HFF-Myc (cell line): Measurements from ENCODE around the gene GLS2.

Experiments
- DNase-seq: peaks from one replicate; pipeline ENCODE4 v3.0.0-alpha.2; 2011; ENCODE audit warnings: low read depth; ENCODE audit errors: extremely low read depth
- H3K4me3 ChIP-seq: replicated peaks from 2 replicates; pipeline ENCODE4 v1.5.1; 2011; ENCODE audit warnings: low read depth, mild to moderate bottlenecking, control low read depth, low read length
- TF ChIP-seq, protein P1 (sequence below): IDR thresholded peaks from 2 replicates; pipeline ENCODE4 v1.5.1; 2012; ENCODE audit warnings: mild to moderate bottlenecking, low read depth, low read length, control low read depth; ENCODE audit errors: missing control alignments

The GLS2 gene

DNA sequence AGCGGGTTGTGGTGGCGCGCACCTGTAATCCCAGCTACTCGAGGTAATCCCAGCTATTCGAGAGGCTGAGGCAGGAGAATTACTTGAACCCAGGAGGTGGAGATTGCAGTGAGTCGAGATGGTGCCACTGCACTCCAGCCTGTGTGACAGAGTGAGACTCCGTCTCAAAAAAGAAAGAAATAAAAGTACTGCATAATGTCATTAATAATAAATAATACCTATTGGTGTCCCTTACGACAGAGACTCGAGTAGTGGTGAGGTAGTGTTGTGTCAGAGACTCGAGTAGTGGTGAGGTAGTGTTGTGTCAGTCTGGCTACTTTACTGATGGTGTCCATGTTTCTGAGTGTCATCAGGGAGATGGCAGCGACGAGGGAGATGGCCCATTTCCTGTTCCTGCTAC, 1.3 kb downstream of the GLS2 start:
- TF ChIP-seq, protein P1, sequence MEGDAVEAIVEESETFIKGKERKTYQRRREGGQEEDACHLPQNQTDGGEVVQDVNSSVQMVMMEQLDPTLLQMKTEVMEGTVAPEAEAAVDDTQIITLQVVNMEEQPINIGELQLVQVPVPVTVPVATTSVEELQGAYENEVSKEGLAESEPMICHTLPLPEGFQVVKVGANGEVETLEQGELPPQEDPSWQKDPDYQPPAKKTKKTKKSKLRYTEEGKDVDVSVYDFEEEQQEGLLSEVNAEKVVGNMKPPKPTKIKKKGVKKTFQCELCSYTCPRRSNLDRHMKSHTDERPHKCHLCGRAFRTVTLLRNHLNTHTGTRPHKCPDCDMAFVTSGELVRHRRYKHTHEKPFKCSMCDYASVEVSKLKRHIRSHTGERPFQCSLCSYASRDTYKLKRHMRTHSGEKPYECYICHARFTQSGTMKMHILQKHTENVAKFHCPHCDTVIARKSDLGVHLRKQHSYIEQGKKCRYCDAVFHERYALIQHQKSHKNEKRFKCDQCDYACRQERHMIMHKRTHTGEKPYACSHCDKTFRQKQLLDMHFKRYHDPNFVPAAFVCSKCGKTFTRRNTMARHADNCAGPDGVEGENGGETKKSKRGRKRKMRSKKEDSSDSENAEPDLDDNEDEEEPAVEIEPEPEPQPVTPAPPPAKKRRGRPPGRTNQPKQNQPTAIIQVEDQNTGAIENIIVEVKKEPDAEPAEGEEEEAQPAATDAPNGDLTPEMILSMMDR = no peak

DNA sequence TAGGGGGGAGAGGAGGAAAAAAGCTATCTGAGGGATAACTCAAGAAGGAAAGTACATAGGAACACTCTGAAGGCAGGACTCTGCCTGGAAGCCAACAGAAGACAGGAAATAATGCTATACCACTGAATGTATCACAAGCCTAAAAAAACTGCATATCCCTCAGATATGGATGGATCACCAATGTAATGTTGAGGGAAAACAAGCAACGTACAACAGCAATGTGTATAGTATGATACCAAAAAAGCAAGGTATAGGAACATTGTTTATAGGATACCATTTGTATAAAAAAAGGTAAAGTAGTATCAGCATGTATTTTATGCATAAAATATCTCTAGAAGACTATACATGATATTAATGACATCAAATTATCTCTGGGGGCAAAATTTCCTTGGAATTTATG, 3.4 kb downstream of the GLS2 start:
- TF ChIP-seq, protein P1 = no peak
- no peak for DNase-seq
- no peak overlapping the region for H3K4me3 ChIP-seq

More for the DNA sequence above, 1.3 kb downstream of the GLS2 start:
- DNase-seq = no peak
- no peak overlapping the region for H3K4me3 ChIP-seq

- TF ChIP-seq, protein P1 = no peak
- H3K4me3 ChIP-seq = no peak overlapping the region
- DNase-seq = no peak
Measured at GRCh38 chr12:56479625-56480024, 8.3 kb downstream of the GLS2 start.

GRCh38 chr12:56477521-56478225, 10.3 kb downstream of the GLS2 start:
- DNase-seq = no peak

DNA sequence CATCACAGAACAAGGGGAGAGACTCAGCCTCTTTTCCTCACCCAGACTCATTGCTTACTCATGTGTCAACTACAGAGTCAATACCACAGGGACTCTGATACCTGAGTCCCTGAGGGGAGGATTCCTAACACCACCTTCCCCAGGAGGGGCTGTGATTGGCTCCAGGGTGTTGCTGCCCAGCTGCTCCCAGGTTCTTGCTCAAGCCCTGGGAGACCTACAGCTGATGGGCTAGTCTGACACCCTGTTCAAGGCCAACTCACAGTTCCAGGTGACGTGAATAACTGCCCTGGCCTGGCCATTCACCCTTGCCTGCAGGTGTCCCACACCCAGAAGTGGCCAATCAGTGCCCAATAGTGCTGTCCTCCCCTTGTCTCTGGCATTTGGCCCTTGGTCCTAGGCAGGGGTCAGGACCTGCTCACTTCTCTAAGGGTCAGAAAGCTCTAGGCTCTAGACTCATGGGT, 11.0 kb downstream of the GLS2 start:
- no peak overlapping the region for H3K4me3 ChIP-seq
- no peak for DNase-seq
- TF ChIP-seq, protein P1 = no peak

More at GRCh38 chr12:56477521-56478225, 10.3 kb downstream of the GLS2 start:
- no peak overlapping the region for H3K4me3 ChIP-seq
- TF ChIP-seq, protein P1 = no peak

- H3K4me3 ChIP-seq = no peak overlapping the region
- TF ChIP-seq, protein P1 = no peak
- no peak for DNase-seq
Measured at GRCh38 chr12:56476143-56476542, 11.8 kb downstream of the GLS2 start.
